Measurements from ENCODE around the gene ITIH3.
"Not testable (repeated sequence)": the region's sequence is repeated elsewhere in the genome, so short reads cannot be mapped to it uniquely, and the experiment has no call there.

Gene ITIH3

GRCh38 chr3:52794612-52795099, at the start of gene ITIH3:
TSS of gene ITIH3 (plus strand) at chr3:52794796. CDS start at chr3:52794804, 8 bp downstream.
- no peak for DNase-seq

- no peak for DNase-seq
These were observed 42.4 kb upstream of the ITIH3 start for GRCh38 chr3:52752045-52752660.

- no peak for DNase-seq
These were observed 40.2 kb upstream of the ITIH3 start for GRCh38 chr3:52754373-52754772.

- no peak for DNase-seq
These were observed 38.5 kb upstream of the ITIH3 start for GRCh38 chr3:52756141-52756540.

- DNase-seq = no peak
These were observed 31.1 kb upstream of the ITIH3 start for GRCh38 chr3:52763466-52763865.

GRCh38 chr3:52769786-52770455, 24.7 kb upstream of the ITIH3 start:
- DNase-seq = no peak

- DNase-seq = peak; percentile 20 to 77
These were observed 23.9 kb upstream of the ITIH3 start, which contains the start of gene NEK4 for GRCh38 chr3:52770496-52771333. TSS of gene NEK4 (minus strand) at chr3:52770940. CDS start at chr3:52770746, 194 bp downstream.

GRCh38 chr3:52771334-52771681, 23.3 kb upstream of the ITIH3 start:
- no peak for DNase-seq

- DNase-seq = no peak
These were observed 22.9 kb upstream of the ITIH3 start for GRCh38 chr3:52771702-52772101.

- no peak for DNase-seq
These were observed 21.1 kb upstream of the ITIH3 start for GRCh38 chr3:52773361-52774065.

- no peak for DNase-seq
These were observed 20.4 kb upstream of the ITIH3 start for GRCh38 chr3:52774066-52774713.

- DNase-seq = no peak
These were observed 19.4 kb upstream of the ITIH3 start for GRCh38 chr3:52774901-52775864.

GRCh38 chr3:52775877-52776276, 18.7 kb upstream of the ITIH3 start:
- DNase-seq = no peak

GRCh38 chr3:52776486-52776885, 18.1 kb upstream of the ITIH3 start:
- not testable (repeated sequence) for DNase-seq

- no peak for DNase-seq
These were observed 17.3 kb upstream of the ITIH3 start, which contains the start of gene ITIH1 for GRCh38 chr3:52777127-52777958. TSS of gene ITIH1 (plus strand) at chr3:52777599. CDS start at chr3:52777616, 17 bp downstream.

- no peak for DNase-seq
These were observed 16.4 kb upstream of the ITIH3 start for GRCh38 chr3:52777959-52778805.

GRCh38 chr3:52779011-52779836, 15.4 kb upstream of the ITIH3 start:
- no peak for DNase-seq
